Upper lobe of right lung (tissue), 1 donor: Measurements from ENCODE around the gene WDR27. TPM values are rescaled to one million over a fixed set of nuclear protein-coding genes. Genes with fewer than 3 reads are reported as not detected.

Experiments
- ATAC-seq: fragments of 200-7000 bp; cut with Tn5 transposase; one replicate; pipeline ENCODE4 v1.9.1; 2020; ENCODE audit warnings: mild to moderate bottlenecking, moderate library complexity
- DNase-seq: peaks from one replicate; pipeline ENCODE4 v3.0.0-alpha.2; 2020
- H3K27ac ChIP-seq: fragments of 200-600 bp; one replicate; pipeline ENCODE4 v1.8.0; 2022
- H3K27me3 ChIP-seq: fragments of 200-600 bp; one replicate; pipeline ENCODE4 v1.8.0; 2022; ENCODE audit warnings: mild to moderate bottlenecking
- H3K36me3 ChIP-seq: fragments of 200-600 bp; one replicate; pipeline ENCODE4 v1.8.0; 2022
- H3K4me1 ChIP-seq: fragments of 200-600 bp; one replicate; pipeline ENCODE4 v1.8.0; 2022
- H3K4me3 ChIP-seq: fragments of 200-600 bp; one replicate; pipeline ENCODE4 v1.8.0; 2022; ENCODE audit warnings: mild to moderate bottlenecking
- H3K9me3 ChIP-seq: fragments of 200-600 bp; one replicate; pipeline ENCODE4 v1.8.0; 2022
- intact Hi-C: fragments of 100-400 bp; cut with DNase I; formaldehyde crosslinking; loops from one replicate; pipeline ENCODE4 v1.11.0; 2022
- total RNA-seq: library from RNA; stranded (reverse); fragmentation: NEBNext Ultra II Directional; extraction: Animal tissue kit (Norgen Biotek cat#: 25700); gene quantifications from one replicate; pipeline ENCODE4 v1.2.1, GENCODE V29; 2021
- TF ChIP-seq, protein P1 (sequence below): fragments of 200-600 bp; IDR thresholded peaks from one replicate; pipeline ENCODE4 v1.8.0; 2022; ENCODE audit warnings: antibody characterized with exemption
- donor health status: DM: no; HTN: yes; CAD: no; lungs with severe emphysema.

Gene WDR27
- total RNA-seq, 1 donor from 2014 or later = 39.0 TPM

DNA sequence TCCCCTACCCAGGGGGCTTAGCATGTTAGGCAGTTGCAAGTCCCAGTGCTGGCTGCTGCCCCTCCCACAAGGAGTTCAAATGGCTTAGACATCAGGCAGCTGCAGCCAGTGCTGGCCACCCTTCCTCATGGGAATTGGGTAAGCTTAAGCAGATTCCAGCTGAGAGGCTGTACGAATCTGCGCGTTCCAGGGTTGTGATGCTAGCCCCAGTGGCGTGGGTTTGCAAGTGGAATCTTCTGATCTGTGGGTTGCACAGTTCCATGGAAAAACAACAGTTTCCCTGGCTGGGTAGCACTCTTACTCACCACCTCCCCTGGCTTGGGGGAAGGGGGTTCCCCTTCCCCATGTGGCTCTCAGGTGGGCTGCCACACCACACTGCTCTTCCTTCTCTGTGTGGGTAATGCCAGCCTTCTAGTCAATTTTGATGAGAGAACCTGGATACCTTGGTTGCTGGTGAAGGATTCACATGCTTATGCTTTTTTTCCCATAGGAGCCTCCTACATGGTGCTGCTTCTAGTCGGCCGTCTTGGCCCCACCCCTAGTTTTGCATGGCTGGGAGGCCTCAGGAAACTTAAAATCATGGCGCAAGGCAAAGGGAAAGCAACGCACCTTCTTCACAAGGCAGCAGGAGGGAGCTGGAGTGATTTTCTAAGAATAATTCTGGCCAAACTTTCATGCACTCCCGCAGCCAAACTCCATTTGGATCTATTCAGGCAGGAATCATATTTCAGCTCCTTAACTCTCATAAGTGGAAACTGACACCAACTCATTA lies 36.6 kb upstream of the WDR27 start:
- Histone ChIP-seq H3K4me1 (no peaks in the 10 kb centered on the region), H3K27ac (no peak overlapping the region), H3K9me3 (no peaks in the 10 kb centered on the region), H3K36me3 (no peaks in the 10 kb centered on the region), H3K4me3 (no peak overlapping the region), H3K27me3 (no peaks in the 10 kb centered on the region)
- intact Hi-C loops = no loop called here
- TF ChIP-seq, protein P1, sequence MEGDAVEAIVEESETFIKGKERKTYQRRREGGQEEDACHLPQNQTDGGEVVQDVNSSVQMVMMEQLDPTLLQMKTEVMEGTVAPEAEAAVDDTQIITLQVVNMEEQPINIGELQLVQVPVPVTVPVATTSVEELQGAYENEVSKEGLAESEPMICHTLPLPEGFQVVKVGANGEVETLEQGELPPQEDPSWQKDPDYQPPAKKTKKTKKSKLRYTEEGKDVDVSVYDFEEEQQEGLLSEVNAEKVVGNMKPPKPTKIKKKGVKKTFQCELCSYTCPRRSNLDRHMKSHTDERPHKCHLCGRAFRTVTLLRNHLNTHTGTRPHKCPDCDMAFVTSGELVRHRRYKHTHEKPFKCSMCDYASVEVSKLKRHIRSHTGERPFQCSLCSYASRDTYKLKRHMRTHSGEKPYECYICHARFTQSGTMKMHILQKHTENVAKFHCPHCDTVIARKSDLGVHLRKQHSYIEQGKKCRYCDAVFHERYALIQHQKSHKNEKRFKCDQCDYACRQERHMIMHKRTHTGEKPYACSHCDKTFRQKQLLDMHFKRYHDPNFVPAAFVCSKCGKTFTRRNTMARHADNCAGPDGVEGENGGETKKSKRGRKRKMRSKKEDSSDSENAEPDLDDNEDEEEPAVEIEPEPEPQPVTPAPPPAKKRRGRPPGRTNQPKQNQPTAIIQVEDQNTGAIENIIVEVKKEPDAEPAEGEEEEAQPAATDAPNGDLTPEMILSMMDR = no peak
- no peak for DNase-seq
- no peak for ATAC-seq

DNA sequence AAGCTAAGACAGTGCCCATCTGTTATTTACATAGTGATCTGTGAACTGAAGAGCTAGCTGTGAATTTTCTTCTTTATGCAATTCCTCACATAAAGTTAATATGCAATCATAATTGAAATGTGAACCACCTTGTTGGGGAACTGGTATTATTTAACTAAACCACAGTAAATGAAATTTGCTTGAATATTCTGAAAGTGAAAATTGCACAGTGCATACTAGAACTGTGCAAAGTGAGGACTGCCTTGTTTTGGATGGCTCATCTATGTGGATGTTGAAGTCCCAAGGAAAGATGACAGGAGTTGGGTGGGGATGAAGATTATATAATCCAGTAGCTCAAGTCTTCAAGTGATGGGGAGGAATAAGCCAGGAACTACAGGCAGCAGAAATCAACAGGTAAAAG lies 28.1 kb upstream of the WDR27 start:
- intact Hi-C loops = no loop called here
- DNase-seq (no peak), ATAC-seq (no peak)
- H3K27me3 ChIP-seq = no peaks in the 10 kb centered on the region
- TF ChIP-seq, protein P1 = no peak
- no peaks in the 10 kb centered on the region for H3K36me3 ChIP-seq
- no peak overlapping the region for H3K4me3 ChIP-seq
- H3K27ac ChIP-seq = no peak overlapping the region
- no peaks in the 10 kb centered on the region for H3K9me3 ChIP-seq
- H3K4me1 ChIP-seq = peaks cover 7% of the 10 kb centered on the region

DNA sequence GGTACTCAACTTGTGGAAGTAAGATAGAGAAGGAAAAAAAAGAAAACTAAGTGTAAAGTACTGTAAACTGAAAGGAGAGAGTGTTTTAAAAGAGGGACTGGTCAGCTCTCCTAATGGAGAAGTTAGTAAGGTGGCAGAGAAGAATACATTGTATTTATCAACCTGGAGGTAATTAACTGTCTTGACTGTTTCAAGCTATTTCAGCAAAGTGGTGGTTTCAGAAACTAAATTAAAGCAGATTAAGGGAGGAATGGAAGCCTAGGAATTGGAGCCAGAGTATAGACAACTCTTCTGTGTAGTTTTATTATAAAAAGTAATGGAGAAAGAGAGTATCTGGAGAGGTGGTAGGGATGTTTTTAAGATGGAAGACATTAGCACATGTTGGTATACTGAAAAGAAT lies 25.1 kb upstream of the WDR27 start:
- intact Hi-C loops = no loop called here
- TF ChIP-seq, protein P1 = no peak
- H3K36me3 ChIP-seq = no peaks in the 10 kb centered on the region
- H3K4me3 ChIP-seq = no peak overlapping the region
- H3K27me3 ChIP-seq = no peaks in the 10 kb centered on the region
- no peaks in the 10 kb centered on the region for H3K9me3 ChIP-seq
- DNase-seq = no peak
- no peak overlapping the region for H3K27ac ChIP-seq
- ATAC-seq = no peak
- H3K4me1 ChIP-seq = peaks cover 7% of the 10 kb centered on the region

DNA sequence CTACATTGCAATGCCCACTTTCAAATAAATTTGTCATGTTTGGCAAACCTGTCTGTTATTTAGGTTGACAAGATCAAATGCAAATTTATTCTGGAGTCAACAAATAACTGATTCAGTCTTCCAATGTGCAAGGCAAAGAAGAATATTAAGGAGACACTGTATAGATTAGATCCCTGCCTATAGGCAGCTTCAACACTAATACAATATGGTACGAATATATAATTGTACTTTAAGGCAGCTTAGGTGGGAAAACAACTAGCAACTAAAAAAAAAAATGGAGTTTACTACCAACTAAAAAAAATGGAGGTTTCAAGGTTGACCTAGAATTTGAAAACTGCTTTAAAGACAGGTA lies 24.2 kb upstream of the WDR27 start:
- no peak overlapping the region for H3K27ac ChIP-seq

DNA sequence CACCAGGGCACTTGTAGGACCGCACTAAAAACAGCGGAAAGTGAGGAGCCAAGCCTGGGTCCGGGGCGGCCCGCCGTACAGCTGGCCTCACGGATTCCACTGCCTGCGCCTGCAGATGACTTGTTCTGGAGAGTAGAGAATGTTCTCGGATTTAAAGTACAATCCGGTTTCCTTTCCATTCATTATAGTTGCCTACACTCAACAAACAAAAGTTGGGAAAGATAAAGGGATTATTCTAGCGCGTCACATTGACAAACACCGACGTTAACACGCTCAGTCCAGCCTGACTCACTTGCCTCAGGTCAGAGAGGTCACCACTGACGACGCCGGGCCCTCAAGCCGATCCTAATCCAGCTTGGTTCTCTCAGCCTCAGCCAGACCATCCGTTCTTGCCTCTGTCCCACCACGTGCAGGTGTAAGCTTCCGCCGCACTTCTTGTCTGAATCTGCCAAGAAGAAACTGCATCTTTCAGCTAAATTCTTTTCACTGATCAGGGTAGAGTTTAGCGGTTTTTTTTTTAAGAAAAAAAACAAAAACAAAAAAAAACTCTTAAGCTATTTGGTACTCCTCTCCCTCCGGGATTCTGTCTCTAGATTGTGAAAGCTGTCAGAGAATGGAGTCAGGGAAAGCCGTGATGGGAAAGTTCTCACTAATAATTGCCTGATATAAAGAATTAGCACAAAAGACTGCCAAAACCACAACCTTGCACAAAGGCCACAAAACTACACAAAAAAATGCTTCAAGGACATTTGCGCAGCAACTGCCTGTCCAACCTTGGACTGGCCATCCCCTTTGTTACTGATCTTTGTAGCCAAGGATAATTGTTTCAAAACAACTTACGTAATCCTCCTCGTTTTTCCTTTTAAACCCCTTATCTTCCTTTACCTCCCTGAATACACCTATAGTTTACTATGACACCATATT lies 23.6 kb upstream of the WDR27 start:
- TF ChIP-seq, protein P1 = no peak
- peak overlapping the region; percentile 90 for H3K27ac ChIP-seq
- no peaks in the 10 kb centered on the region for H3K27me3 ChIP-seq
- intact Hi-C loops = no loop called here
- no peaks in the 10 kb centered on the region for H3K9me3 ChIP-seq
- peak; percentile 75 for DNase-seq
- ATAC-seq = peak; percentile 48
- peaks cover 16% of the 10 kb centered on the region for H3K4me1 ChIP-seq
- no peaks in the 10 kb centered on the region for H3K36me3 ChIP-seq
- H3K4me3 ChIP-seq = peak overlapping the region; percentile 69

More for the DNA sequence above, 24.2 kb upstream of the WDR27 start:
- H3K27me3 ChIP-seq = no peaks in the 10 kb centered on the region
- H3K9me3 ChIP-seq = no peaks in the 10 kb centered on the region
- intact Hi-C loops = no loop called here
- ATAC-seq = no peak
- no peak overlapping the region for H3K4me3 ChIP-seq
- TF ChIP-seq, protein P1 = no peak
- H3K4me1 ChIP-seq = peaks cover 16% of the 10 kb centered on the region
- DNase-seq = no peak
- no peaks in the 10 kb centered on the region for H3K36me3 ChIP-seq
